SKM-1 treated with dmso at 0.1 percent for 144 hours (cell line): ENCODE data around the gene NUP153.
"Not testable (repeated sequence)": the region's sequence is repeated elsewhere in the genome, so short reads cannot be mapped to it uniquely, and the experiment has no call there.

Source experiments
- DNase-seq: peaks from one replicate; lab custom pipeline; 2025; ENCODE audit not compliant: unreplicated experiment; lab: John Stamatoyannopoulos, UW

Gene NUP153

GRCh38 chr6:17714879-17715851, 8.4 kb upstream of the NUP153 start:
- peak; percentile 36 for DNase-seq

- no peak for DNase-seq
Observed at GRCh38 chr6:17714177-17714576, 7.5 kb upstream of the NUP153 start.

GRCh38 chr6:17712576-17712975, 5.9 kb upstream of the NUP153 start:
- DNase-seq = no peak

GRCh38 chr6:17710331-17710730, 3.6 kb upstream of the NUP153 start:
- DNase-seq = no peak

- DNase-seq = no peak
Observed at GRCh38 chr6:17709476-17709875, 2.8 kb upstream of the NUP153 start.

- DNase-seq = not testable (repeated sequence)
Observed at GRCh38 chr6:17708035-17708434, 1.3 kb upstream of the NUP153 start.

- no peak for DNase-seq
Observed at GRCh38 chr6:17707371-17707651, 586 bp upstream of the NUP153 start.

- peak; percentile 40 for DNase-seq
Observed at GRCh38 chr6:17705778-17706579, 746 bp downstream of the NUP153 start.

- DNase-seq = no peak
Observed at GRCh38 chr6:17705428-17705777, 1.3 kb downstream of the NUP153 start.

GRCh38 chr6:17703256-17703694, 3.5 kb downstream of the NUP153 start:
- peak; percentile 38 for DNase-seq

GRCh38 chr6:17700421-17701416, 6.0 kb downstream of the NUP153 start:
- peak; percentile 51 for DNase-seq

GRCh38 chr6:17691925-17692538, 14.7 kb downstream of the NUP153 start:
- no peak for DNase-seq

GRCh38 chr6:17688481-17688880, 18.2 kb downstream of the NUP153 start:
- DNase-seq = no peak

- no peak for DNase-seq
Observed at GRCh38 chr6:17687136-17687535, 19.6 kb downstream of the NUP153 start.

GRCh38 chr6:17684134-17684533, 22.6 kb downstream of the NUP153 start:
- DNase-seq = no peak

GRCh38 chr6:17683428-17683827, 23.3 kb downstream of the NUP153 start:
- no peak for DNase-seq

GRCh38 chr6:17679726-17680125, 27.0 kb downstream of the NUP153 start:
- no peak for DNase-seq

GRCh38 chr6:17677602-17678001, 29.1 kb downstream of the NUP153 start:
- no peak for DNase-seq

- no peak for DNase-seq
Observed at GRCh38 chr6:17673543-17674254, 33.0 kb downstream of the NUP153 start.
